ENCODE data around the gene GLRX5.

GLRX5 gene

DNA sequence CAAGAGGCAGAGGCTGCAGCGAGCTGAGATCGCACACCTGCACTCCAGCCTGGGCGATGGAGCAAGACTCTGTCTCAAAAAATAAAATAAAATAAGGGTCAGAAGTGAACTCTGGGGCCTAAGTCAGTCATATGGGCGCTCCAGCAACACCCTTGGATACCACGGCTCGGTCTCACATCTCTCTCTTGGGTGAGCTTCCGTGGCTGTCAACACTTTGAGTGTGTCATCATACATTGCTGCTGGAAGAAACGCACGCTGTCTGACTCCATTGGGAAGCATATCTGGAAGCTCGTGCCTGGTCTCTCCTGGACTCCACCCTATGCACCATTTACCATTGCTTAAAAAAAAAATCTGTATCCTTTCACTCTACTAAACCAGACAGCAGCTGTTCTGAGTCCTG, 20.2 kb downstream of the GLRX5 start:
- TF ChIP-seq, protein P1, sequence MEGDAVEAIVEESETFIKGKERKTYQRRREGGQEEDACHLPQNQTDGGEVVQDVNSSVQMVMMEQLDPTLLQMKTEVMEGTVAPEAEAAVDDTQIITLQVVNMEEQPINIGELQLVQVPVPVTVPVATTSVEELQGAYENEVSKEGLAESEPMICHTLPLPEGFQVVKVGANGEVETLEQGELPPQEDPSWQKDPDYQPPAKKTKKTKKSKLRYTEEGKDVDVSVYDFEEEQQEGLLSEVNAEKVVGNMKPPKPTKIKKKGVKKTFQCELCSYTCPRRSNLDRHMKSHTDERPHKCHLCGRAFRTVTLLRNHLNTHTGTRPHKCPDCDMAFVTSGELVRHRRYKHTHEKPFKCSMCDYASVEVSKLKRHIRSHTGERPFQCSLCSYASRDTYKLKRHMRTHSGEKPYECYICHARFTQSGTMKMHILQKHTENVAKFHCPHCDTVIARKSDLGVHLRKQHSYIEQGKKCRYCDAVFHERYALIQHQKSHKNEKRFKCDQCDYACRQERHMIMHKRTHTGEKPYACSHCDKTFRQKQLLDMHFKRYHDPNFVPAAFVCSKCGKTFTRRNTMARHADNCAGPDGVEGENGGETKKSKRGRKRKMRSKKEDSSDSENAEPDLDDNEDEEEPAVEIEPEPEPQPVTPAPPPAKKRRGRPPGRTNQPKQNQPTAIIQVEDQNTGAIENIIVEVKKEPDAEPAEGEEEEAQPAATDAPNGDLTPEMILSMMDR (IDR thresholded peaks at IDR 0.05; ENCODE audit: control insufficient read depth, extremely low read depth, insufficient read depth) = no peak
- DNase-seq (ENCODE audit: low read depth) = no peak

DNA sequence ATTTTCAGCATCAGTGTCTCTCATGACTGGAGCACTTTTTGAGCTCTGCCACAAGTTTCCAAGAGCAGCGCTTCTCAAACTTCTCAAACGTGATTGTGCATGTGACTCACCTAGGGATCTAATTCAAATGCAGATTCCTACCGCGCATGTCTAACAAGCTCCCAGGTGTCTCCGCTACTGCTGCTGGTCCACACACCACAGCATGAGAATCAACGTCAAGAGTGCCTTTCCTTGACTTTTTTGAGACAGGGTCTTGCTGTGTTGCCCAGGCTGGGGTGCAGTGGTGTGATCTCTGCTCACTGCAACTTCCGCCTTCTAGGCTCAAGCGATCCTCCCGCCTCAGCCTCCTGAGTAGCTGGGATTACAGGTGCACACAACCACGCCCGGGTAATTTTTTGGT, 22.4 kb downstream of the GLRX5 start:
- DNase-seq (ENCODE audit: low read depth) = no peak
- TF ChIP-seq, protein P1 (IDR thresholded peaks at IDR 0.05; ENCODE audit: control insufficient read depth, extremely low read depth, insufficient read depth) = no peak

More for the DNA sequence above, 20.2 kb downstream of the GLRX5 start:
- no peak overlapping the region for H3K4me3 ChIP-seq (ENCODE audit: low read depth, low read length)

DNA sequence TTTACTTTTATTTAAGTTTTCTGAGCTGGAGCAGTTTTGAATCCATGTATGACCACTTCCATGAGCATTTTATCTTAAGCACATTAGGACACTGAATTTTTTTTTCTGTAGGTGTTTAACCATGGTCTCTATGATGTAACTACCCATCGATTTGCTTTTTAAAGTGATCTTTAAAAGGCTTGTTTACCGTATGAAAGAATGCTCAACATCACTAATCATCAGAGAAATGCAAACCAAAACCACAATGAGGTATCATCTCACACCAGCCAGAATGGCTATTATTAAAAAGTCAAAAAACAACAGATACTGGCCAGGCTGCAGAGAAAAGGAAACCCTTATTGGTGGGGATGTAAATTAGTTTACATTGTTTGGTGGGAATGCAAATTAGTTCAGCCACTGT, 23.0 kb downstream of the GLRX5 start:
- TF ChIP-seq, protein P1 (IDR thresholded peaks at IDR 0.05; ENCODE audit: control insufficient read depth, extremely low read depth, insufficient read depth) = no peak
- no peak overlapping the region for H3K4me3 ChIP-seq (ENCODE audit: low read depth, low read length)
- DNase-seq (ENCODE audit: low read depth) = no peak

More for the DNA sequence above, 22.4 kb downstream of the GLRX5 start:
- no peak overlapping the region for H3K4me3 ChIP-seq (ENCODE audit: low read depth, low read length)

DNA sequence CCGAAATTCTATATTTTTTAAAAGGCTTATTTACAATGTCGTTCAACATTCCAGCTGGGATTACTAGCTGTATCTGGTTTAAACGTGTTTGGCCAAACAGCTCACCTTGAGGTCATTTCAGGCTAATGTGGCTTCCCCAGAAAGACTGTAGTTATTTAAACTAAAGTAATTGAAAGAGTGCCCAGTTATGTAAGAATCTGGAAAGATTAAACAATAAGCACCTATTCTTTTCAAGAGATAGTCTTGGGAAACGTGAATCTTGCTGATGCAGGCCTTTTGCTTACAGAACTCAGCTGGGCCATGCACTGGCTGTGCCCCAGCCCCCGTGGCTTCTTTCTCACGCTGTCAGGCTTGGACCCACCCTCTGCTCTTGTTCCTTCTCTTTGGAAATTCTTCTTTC, 24.4 kb downstream of the GLRX5 start:
- no peak for DNase-seq (ENCODE audit: low read depth)
- H3K4me3 ChIP-seq (ENCODE audit: low read depth, low read length) = no peak overlapping the region
- TF ChIP-seq, protein P1 (IDR thresholded peaks at IDR 0.05; ENCODE audit: control insufficient read depth, extremely low read depth, insufficient read depth) = no peak

DNA sequence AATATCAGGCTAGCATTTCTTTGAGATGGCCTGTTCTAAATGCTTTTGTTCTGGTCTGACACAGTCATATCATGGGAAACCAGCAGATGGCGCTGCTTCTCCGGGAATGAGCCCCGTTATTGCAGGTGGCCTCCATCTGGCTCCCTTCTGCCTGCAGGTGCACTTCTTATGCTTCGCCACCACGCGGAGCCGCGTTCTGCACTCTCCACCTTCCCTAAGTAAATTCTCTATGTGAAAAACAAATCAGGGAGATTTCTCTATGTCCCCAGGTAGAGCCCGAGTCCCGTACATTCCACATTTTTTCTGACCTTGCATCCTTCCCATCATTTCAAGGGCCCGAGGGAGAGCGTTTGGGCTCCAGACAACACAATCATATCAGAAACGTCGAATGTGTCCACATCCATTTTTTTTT, 26.2 kb downstream of the GLRX5 start:
- peak; percentile 77 for DNase-seq (ENCODE audit: low read depth)
- no peak overlapping the region for H3K4me3 ChIP-seq (ENCODE audit: low read depth, low read length)
- TF ChIP-seq, protein P1 (IDR thresholded peaks at IDR 0.05; ENCODE audit: control insufficient read depth, extremely low read depth, insufficient read depth) = peak; percentile 98

DNA sequence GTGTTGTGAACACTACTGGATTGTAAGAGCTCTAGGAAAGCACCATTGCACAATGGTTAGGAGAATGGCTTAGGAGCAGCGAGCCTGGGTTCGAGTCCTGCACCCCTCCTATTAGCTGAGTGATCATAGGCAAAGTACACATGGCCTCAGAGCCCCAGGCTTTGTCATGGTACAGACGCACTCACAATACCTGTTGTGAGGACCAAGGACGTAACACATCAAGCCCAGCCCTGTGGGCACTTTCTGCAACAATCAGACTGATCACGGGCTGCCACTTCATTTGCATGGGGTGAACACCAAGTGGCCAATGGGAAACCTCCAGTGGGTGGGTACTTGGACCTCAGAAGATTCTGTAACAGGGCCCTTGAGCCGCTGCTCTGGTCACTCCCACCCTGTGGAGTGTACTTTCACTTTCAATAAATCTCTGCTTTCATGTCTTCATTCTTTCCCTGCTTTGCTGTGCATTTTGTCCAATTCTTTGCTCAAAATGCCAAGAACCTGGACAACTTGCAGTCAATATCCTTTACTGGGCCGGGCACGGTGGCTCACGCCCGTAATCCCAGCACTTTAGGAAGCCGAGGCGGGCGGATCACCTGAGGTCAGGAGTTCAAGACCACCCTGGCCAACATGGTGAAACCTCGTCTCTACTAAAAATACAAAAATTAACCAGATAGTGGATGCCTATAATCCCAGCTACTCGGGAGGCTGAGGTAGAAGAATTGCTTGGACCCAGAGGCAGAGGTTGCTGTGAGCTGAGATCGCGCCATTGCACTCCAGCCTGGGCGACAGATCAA, 28.2 kb downstream of the GLRX5 start:
- no peak for DNase-seq (ENCODE audit: low read depth)
- no peak overlapping the region for H3K4me3 ChIP-seq (ENCODE audit: low read depth, low read length)
- TF ChIP-seq, protein P1 (IDR thresholded peaks at IDR 0.05; ENCODE audit: control insufficient read depth, extremely low read depth, insufficient read depth) = no peak

DNA sequence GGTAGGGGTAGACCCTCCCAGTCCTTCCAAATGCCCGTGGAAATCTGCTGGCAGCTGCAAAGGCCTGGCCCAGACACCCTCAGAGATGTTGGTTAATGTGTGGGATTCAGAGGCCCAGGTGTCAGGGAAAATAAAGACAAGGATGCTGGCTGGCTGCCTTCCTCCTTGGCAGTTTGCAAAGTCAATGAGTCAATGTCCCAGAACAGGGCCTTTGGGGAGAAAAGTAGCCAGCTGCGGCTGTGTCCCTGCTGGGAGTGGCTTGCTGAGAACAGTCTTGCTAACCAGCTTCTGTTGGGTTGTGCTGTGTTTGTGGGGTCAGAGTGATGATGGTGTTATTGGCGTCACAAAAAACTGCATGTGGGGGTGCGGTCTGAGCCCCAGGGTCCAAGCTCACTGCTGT, 29.2 kb downstream of the GLRX5 start:
- H3K4me3 ChIP-seq (ENCODE audit: low read depth, low read length) = no peak overlapping the region
- TF ChIP-seq, protein P1 (IDR thresholded peaks at IDR 0.05; ENCODE audit: control insufficient read depth, extremely low read depth, insufficient read depth) = no peak
- no peak for DNase-seq (ENCODE audit: low read depth)

Measured in LNCaP clone FGC (cell line).